Measurements from ENCODE around the gene TBATA. TPM values are rescaled to one million over a fixed set of nuclear protein-coding genes. Genes with fewer than 3 reads are reported as not detected.

Gene TBATA
- polyA plus RNA-seq, 1 donor = 0.16 TPM

DNA sequence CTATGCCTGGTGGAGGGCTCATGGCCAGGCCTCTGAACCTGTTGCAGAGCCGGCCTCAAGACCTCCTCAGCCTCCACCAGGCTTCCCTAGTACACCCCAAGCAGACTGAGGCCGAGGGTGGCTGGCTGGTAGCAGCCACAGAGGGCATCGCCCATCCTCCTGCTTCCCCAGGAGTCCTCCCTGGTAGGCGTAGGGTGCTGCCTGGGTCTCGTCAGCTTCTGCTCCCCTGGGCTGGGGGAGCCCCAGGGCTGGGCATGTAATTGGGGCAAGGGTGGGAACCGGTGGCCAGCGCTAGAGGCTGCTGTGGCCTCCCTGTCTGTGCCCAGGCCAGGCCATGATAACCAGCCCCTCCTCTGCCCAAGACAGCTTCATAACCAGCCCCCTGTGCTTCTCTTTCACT, 32.6 kb downstream of the TBATA start:
- Histone ChIP-seq H3K27me3 (ENCODE audit: control insufficient read depth, insufficient read depth, low read length) (no peaks in the 10 kb centered on the region), H3K4me1 (ENCODE audit: control insufficient read depth, insufficient read depth, low read length) (no peaks in the 10 kb centered on the region), H3K9me3 (ENCODE audit: control insufficient read depth, low read depth, low read length) (no peaks in the 10 kb centered on the region), H3K36me3 (ENCODE audit: control insufficient read depth, insufficient read depth, low read length) (no peaks in the 10 kb centered on the region), H3K4me3 (ENCODE audit: low read length) (no peak overlapping the region), H3K27ac (ENCODE audit: low read length) (no peak overlapping the region)
- no CpG with 5 or more reads among the region's 7 CpGs for WGBS (ENCODE audit: insufficient coverage, low lambda C conversion rate)
- DNase-seq = no peak

DNA sequence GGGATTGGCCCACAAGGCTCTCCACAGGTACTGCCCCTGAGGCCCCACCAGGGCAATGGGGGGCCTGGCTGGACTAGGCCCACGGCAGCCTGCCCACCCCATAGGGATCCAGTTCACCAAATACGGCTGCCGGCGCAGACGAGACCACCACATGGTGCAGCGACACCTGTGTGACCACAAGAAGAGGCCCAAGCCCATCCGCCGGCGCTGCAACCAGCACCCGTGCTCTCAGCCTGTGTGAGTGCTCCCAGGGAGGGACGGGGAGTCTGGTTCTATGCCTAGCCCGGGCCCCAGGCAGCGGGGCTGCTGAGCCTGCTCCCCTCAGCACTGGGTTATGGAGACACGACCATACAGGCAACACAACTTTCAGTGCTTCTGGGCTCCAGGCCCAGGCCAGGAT, 33.2 kb downstream of the TBATA start:
- no peaks in the 10 kb centered on the region for H3K27me3 ChIP-seq (ENCODE audit: control insufficient read depth, insufficient read depth, low read length)
- H3K4me1 ChIP-seq (ENCODE audit: control insufficient read depth, insufficient read depth, low read length) = no peaks in the 10 kb centered on the region
- H3K27ac ChIP-seq (ENCODE audit: low read length) = no peak overlapping the region
- H3K36me3 ChIP-seq (ENCODE audit: control insufficient read depth, insufficient read depth, low read length) = no peaks in the 10 kb centered on the region
- WGBS (ENCODE audit: insufficient coverage, low lambda C conversion rate) = no CpG with 5 or more reads among the region's 14 CpGs
- no peaks in the 10 kb centered on the region for H3K9me3 ChIP-seq (ENCODE audit: control insufficient read depth, low read depth, low read length)
- H3K4me3 ChIP-seq (ENCODE audit: low read length) = no peak overlapping the region
- DNase-seq = no peak

DNA sequence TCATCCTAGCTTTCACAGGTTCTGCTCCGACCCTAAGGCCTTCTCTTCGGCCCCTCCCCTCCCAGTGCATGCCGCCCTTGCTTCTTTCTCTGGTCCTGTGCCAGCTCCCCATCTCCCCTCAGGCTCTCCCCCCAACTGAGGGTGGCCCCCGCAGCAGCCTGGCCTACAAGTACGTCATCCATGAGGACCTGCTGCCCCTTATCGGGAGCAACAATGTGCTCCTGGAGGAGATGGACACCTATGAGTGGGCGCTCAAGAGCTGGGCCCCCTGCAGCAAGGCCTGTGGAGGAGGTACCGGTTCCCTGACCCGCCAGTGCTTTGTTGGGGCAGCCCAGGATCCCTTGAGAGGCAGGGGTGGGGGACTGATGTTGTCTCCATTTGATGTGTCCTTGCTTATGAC, 33.8 kb downstream of the TBATA start:
- no peaks in the 10 kb centered on the region for H3K27me3 ChIP-seq (ENCODE audit: control insufficient read depth, insufficient read depth, low read length)
- DNase-seq = no peak
- H3K4me3 ChIP-seq (ENCODE audit: low read length) = no peak overlapping the region
- H3K27ac ChIP-seq (ENCODE audit: low read length) = no peak overlapping the region
- H3K4me1 ChIP-seq (ENCODE audit: control insufficient read depth, insufficient read depth, low read length) = no peaks in the 10 kb centered on the region
- H3K36me3 ChIP-seq (ENCODE audit: control insufficient read depth, insufficient read depth, low read length) = no peaks in the 10 kb centered on the region
- H3K9me3 ChIP-seq (ENCODE audit: control insufficient read depth, low read depth, low read length) = no peaks in the 10 kb centered on the region
- WGBS (ENCODE audit: insufficient coverage, low lambda C conversion rate) = 92% methylated on average over 2 of the region's 9 CpGs

DNA sequence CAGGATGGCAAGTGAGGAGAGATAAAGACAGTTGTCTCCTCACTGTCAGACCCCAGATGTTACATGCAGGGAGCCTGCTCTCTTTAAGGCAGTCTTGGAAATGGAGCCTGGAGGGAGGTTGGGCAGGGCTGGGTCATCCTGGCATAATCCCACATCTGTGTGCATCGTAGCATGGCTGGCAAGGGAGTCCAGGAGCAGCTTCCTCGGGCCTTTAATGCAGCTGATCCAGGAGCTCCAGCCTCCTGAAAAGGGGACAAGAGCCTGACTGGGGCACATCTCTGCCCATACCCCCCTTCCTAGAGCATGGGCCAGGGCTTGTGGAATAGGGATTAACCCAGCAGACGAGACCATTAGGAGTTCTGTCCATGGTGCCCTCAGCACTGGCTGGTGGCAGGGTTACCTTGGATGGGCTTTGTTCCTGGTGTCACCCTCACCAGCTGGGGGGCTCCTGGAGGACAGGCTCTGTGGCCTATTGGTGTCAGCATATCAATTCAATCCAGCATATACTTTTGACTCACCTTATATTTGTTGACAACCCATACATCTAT, 34.9 kb downstream of the TBATA start:
- DNase-seq = no peak
- no peak overlapping the region for H3K27ac ChIP-seq (ENCODE audit: low read length)
- no CpG with 5 or more reads among the region's 3 CpGs for WGBS (ENCODE audit: insufficient coverage, low lambda C conversion rate)
- no peaks in the 10 kb centered on the region for H3K27me3 ChIP-seq (ENCODE audit: control insufficient read depth, insufficient read depth, low read length)
- no peaks in the 10 kb centered on the region for H3K4me1 ChIP-seq (ENCODE audit: control insufficient read depth, insufficient read depth, low read length)
- H3K9me3 ChIP-seq (ENCODE audit: control insufficient read depth, low read depth, low read length) = no peaks in the 10 kb centered on the region
- H3K36me3 ChIP-seq (ENCODE audit: control insufficient read depth, insufficient read depth, low read length) = no peaks in the 10 kb centered on the region
- H3K4me3 ChIP-seq (ENCODE audit: low read length) = no peak overlapping the region

DNA sequence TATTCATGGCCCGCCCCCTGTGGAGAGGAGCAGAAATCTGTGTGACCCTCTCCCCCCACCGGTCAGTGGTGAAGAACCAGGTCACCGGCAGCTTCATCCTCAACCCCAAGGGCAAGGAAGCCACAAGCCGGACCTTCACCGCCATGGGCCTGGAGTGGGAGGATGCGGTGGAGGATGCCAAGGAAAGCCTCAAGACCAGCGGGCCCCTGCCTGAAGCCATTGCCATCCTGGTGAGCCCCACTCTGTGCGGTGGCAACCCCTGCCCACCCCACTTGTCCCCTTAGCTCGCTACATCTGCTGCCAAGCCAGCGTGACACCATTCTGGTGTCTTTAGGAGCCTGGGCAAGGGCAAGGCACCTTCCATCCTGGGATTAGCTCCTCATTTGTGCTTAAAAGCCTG, 35.4 kb downstream of the TBATA start:
- Histone ChIP-seq H3K4me1 (ENCODE audit: control insufficient read depth, insufficient read depth, low read length) (no peaks in the 10 kb centered on the region), H3K27ac (ENCODE audit: low read length) (no peak overlapping the region), H3K9me3 (ENCODE audit: control insufficient read depth, low read depth, low read length) (no peaks in the 10 kb centered on the region), H3K36me3 (ENCODE audit: control insufficient read depth, insufficient read depth, low read length) (no peaks in the 10 kb centered on the region), H3K27me3 (ENCODE audit: control insufficient read depth, insufficient read depth, low read length) (no peaks in the 10 kb centered on the region), H3K4me3 (ENCODE audit: low read length) (no peak overlapping the region)
- no peak for DNase-seq
- WGBS (ENCODE audit: insufficient coverage, low lambda C conversion rate) = no CpG with 5 or more reads among the region's 10 CpGs

DNA sequence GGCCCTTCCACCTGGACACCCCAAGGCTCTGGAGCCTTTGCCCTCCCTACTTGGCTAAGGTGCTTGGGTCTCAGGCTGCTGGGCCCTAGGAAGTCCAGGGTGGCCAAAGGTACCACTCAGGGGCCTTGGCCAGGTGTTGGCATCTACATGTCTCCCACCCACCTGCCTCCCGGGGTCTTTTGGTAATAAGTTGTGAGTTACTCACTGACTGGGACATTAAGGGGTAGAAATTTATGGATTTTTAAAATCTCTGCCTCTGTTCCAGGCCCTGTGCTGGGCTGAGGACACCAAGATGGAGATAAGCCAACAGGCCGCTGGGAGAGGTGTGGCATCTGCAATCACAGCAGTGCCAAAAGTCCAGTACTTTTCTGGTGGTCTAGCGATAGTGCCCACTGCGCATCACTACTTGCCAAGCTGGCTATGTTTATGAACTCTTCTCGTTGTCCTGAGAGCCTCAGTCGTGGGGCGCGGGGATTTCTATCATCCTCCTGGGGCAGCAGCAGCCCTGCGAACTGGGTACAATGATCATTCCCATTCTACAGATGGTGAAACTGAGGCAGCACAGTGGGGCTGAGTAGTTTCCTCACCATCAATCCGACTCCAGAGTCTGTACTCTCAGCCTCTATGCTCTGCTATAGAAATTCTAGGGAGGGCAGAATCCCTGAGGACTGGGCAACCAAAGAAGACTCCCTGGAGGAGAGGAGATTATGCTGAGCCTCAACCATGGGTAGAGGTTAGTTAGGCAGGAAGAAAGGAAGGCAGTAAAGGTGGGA, 36.2 kb downstream of the TBATA start:
- no peaks in the 10 kb centered on the region for H3K36me3 ChIP-seq (ENCODE audit: control insufficient read depth, insufficient read depth, low read length)
- WGBS (ENCODE audit: insufficient coverage, low lambda C conversion rate) = no CpG with 5 or more reads among the region's 10 CpGs
- H3K27ac ChIP-seq (ENCODE audit: low read length) = no peak overlapping the region
- H3K27me3 ChIP-seq (ENCODE audit: control insufficient read depth, insufficient read depth, low read length) = no peaks in the 10 kb centered on the region
- DNase-seq = no peak
- H3K4me3 ChIP-seq (ENCODE audit: low read length) = no peak overlapping the region
- peaks cover 3% of the 10 kb centered on the region for H3K4me1 ChIP-seq (ENCODE audit: control insufficient read depth, insufficient read depth, low read length)
- H3K9me3 ChIP-seq (ENCODE audit: control insufficient read depth, low read depth, low read length) = no peaks in the 10 kb centered on the region

DNA sequence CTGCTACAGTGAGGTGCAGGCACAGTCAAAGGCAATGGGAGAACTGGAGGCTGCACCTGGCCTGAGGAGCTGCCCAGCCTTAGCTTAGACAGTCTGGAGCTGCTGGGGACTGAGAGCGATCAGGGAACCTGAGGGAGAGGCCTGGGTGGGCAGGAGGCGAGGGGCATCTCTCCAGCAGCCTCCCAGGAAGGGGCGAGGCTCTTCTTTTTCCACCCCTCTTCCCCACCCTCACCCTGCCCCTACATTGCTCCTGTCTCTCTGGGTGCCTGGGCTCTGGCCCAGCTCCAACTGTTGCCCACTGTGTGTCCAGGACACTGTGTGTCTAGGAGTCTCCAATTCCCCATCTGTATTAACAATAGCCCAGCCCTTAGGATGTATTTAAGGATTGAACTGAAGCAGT, 36.9 kb downstream of the TBATA start:
- no CpG with 5 or more reads among the region's 3 CpGs for WGBS (ENCODE audit: insufficient coverage, low lambda C conversion rate)
- Histone ChIP-seq H3K36me3 (ENCODE audit: control insufficient read depth, insufficient read depth, low read length) (no peaks in the 10 kb centered on the region), H3K27me3 (ENCODE audit: control insufficient read depth, insufficient read depth, low read length) (no peaks in the 10 kb centered on the region), H3K27ac (ENCODE audit: low read length) (no peak overlapping the region), H3K4me1 (ENCODE audit: control insufficient read depth, insufficient read depth, low read length) (peaks cover 10% of the 10 kb centered on the region), H3K4me3 (ENCODE audit: low read length) (no peak overlapping the region), H3K9me3 (ENCODE audit: control insufficient read depth, low read depth, low read length) (no peaks in the 10 kb centered on the region)
- DNase-seq = no peak

DNA sequence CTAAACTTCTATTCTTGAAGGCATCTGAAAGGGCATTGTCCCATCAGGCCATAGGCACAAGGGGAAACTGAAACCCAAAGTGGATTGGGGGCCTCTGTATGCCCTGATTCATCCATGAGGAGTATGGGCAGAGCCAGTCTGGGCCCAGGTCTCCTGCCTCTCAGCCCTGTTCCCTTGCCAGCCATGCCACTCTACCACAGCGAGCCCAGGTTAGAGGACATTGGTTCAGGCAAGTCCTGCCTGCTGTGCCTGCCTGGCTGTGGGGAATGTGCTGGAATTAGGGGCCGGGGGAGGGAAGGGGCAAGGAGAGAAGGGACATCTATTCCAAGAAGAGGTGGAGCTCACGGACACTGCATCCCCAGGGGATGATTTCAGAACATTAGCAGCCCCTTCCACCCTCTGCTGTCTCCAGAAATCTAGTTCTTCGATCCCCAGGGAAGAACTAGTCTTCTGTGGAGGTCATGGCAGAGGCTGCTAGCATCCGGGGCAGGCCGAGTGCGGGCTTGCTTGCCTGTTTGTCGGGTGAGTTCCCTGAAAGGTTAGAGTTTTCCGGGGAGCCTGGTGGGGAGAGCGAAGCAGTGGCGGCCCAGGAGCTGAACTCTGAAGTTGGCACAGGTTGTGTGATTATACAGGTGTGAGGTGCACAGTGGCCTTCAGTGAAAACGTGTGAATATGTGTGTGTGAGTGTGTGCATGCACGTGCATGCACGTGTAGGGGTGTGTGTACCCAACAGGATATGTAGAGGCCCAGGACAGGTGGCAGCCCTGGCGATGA, 37.8 kb downstream of the TBATA start:
- Histone ChIP-seq H3K27me3 (ENCODE audit: control insufficient read depth, insufficient read depth, low read length) (no peaks in the 10 kb centered on the region), H3K27ac (ENCODE audit: low read length) (no peak overlapping the region), H3K36me3 (ENCODE audit: control insufficient read depth, insufficient read depth, low read length) (no peaks in the 10 kb centered on the region), H3K9me3 (ENCODE audit: control insufficient read depth, low read depth, low read length) (no peaks in the 10 kb centered on the region), H3K4me1 (ENCODE audit: control insufficient read depth, insufficient read depth, low read length) (peaks cover 19% of the 10 kb centered on the region), H3K4me3 (ENCODE audit: low read length) (no peak overlapping the region)
- DNase-seq = no peak
- no CpG with 5 or more reads among the region's 15 CpGs for WGBS (ENCODE audit: insufficient coverage, low lambda C conversion rate)

DNA sequence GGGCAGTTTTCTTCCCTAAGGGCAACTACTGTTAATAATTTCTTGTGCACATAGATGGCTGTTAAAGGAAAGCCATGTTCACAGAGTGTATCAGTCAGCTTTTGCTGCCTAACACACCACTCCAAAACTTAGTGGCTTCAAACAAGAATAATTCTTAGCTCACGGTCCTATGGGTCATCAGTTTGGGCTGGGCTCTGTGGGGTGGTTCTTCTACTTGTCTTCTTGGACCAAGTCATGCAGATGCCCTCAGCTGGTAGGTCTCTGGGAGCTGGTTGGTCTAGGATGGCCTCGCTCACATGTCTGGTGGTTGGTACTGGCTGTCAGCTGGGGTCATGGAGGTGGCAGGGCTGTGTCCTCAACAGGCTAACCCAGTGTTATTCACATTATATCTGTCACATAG, 39.6 kb downstream of the TBATA start:
- Histone ChIP-seq H3K27me3 (ENCODE audit: control insufficient read depth, insufficient read depth, low read length) (no peaks in the 10 kb centered on the region), H3K36me3 (ENCODE audit: control insufficient read depth, insufficient read depth, low read length) (no peaks in the 10 kb centered on the region), H3K9me3 (ENCODE audit: control insufficient read depth, low read depth, low read length) (no peaks in the 10 kb centered on the region), H3K27ac (ENCODE audit: low read length) (no peak overlapping the region), H3K4me1 (ENCODE audit: control insufficient read depth, insufficient read depth, low read length) (peaks cover 33% of the 10 kb centered on the region), H3K4me3 (ENCODE audit: low read length) (no peak overlapping the region)
- DNase-seq = no peak
- WGBS (ENCODE audit: insufficient coverage, low lambda C conversion rate) = no CpG with 5 or more reads among the region's 2 CpGs

DNA sequence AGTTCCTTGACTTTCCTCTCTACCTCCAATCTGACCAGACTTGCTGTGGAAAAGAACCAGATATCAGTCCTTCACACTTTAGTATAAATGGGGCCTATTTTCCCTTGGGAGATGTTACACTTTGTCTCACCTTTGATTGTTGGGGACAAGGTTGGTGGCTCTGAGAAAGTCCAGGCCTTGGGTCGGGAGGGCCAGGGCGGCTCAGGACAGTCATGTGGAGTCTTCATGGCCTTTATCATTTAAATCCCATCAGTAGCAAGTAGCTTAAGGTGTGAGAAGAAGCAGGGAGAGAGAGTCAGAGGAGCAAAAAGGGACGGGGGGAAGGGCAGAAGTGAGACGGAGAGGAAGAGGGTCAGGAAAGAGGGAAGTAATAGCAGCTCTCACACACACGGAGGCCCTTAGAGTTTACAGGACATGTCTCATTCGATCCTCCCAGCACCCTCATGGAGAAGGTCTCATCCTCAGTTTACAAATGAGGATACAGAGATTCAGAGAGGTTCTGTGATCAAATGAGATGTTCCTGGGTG, 40.5 kb downstream of the TBATA start:
- Histone ChIP-seq H3K27ac (ENCODE audit: low read length) (no peak overlapping the region), H3K4me1 (ENCODE audit: control insufficient read depth, insufficient read depth, low read length) (peaks cover 33% of the 10 kb centered on the region), H3K4me3 (ENCODE audit: low read length) (no peak overlapping the region), H3K27me3 (ENCODE audit: control insufficient read depth, insufficient read depth, low read length) (no peaks in the 10 kb centered on the region), H3K36me3 (ENCODE audit: control insufficient read depth, insufficient read depth, low read length) (no peaks in the 10 kb centered on the region), H3K9me3 (ENCODE audit: control insufficient read depth, low read depth, low read length) (no peaks in the 10 kb centered on the region)
- WGBS (ENCODE audit: insufficient coverage, low lambda C conversion rate) = 83% methylated on average over 1 of the region's 6 CpGs
- DNase-seq = no peak
